ENCODE measurements around the gene A3GALT2.

A3GALT2 gene

GRCh38 chr1:33353531-33353930 lies 32.6 kb upstream of the A3GALT2 start:
- no peak overlapping the region for H3K4me3 ChIP-seq (ENCODE audit: low read depth, low read length)
- no peak for DNase-seq (ENCODE audit: low read depth)
- no peak for TF ChIP-seq CTCF (IDR thresholded peaks at IDR 0.05; ENCODE audit: control insufficient read depth, extremely low read depth, insufficient read depth)

DNA sequence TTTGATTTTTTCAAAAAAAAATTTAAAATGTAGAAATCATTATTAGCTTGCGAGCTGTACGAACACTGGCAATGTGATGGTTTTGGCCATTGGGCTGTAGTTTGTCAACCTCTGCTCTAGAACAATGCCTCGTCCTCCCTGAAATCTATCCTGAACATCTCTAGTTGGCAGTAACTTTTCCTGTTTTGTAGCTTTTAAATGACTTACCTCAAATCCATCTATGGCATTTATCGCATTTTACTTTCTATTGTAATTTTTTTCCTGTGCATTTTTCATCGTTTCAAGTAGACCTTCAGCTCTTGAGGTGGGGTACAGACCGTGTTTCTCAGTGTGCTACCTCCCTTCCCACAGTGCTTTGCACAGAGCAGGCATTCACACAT lies 30.4 kb upstream of the A3GALT2 start:
- DNase-seq (ENCODE audit: low read depth): no peak
- no peak overlapping the region for H3K4me3 ChIP-seq (ENCODE audit: low read depth, low read length)
- TF ChIP-seq CTCF (IDR thresholded peaks at IDR 0.05; ENCODE audit: control insufficient read depth, extremely low read depth, insufficient read depth): no peak

DNA sequence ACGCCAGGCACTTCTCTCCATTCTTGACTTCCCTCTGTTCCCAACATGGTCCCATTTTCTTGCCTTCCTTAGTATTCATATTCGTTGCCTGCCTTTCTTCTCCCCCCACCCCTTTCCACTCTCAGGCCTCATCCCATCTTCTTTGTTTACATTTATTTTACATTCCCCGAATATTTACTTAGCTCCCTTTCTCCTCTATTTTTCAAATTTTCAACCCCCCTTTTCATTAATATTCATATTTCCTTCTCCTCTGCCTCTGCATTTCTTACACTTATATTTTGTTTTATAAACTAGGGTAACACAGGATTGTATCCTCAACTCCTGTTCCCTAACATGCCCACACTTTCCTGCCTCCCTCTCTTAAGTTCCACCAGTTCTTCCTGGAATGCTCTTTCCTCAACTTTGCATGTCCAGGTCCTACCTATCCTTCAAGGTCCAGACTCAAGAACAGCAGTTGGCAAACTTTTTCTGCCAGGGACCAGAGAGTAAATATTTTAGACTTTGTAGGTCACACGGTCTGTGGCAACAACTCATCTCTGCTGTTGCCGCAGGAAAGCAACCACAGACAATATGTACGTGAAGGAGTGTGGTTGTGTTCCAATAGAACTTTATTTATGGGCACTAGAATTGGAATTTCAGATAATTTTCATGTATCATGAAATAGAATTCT lies 29.8 kb upstream of the A3GALT2 start:
- H3K4me3 ChIP-seq (ENCODE audit: low read depth, low read length): peak overlapping the region; percentile 62
- no peak for DNase-seq (ENCODE audit: low read depth)
- no peak for TF ChIP-seq CTCF (IDR thresholded peaks at IDR 0.05; ENCODE audit: control insufficient read depth, extremely low read depth, insufficient read depth)

DNA sequence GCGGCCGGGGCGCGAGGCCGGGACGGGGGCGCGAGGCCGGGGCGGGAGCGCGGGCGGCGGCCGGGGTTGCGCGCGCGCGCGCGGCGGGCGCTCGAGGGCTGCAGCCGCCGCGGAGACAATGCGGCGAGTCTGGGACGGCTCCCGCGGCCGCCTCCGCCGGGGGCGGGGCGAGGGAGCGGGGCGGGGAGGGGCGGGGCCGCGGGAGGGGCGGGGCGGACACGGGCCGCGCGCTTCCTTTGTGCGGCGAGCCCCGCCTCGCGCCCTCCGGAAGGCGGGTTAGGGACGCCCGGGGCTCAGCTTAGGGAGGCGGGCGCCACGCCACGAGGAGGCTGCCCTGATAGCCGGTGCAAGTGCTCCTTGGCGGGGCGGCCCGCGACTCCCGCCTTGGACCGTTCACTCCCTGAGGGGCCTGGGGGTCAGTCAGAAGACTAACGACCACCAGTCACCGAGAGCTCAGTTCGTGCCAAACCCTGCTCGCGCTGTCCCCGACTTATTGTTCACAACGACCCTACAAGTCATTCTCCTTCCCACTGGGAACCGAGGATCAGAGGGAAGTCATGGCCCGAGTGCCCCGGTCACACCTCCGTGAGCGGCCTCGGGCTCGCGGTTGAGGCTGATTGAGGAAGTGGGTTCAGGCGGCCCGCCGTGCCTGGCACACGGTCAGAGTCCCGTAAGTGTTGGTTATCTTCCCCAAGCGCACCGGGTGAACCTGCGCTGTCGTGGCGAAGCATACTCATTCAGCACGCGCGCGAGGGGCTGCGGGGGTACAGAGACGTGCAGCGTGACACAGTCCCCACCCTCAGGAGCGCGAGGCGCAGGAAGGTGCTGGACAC lies 29.1 kb upstream of the A3GALT2 start:
- 0 out of 2 replicates have a peak, but pooled peaks have one; percentile 13 for TF ChIP-seq CTCF (IDR thresholded peaks at IDR 0.05; ENCODE audit: control insufficient read depth, extremely low read depth, insufficient read depth)
- H3K4me3 ChIP-seq (ENCODE audit: low read depth, low read length): peak overlapping the region; percentile 62
- DNase-seq (ENCODE audit: low read depth): peak; percentile 40

DNA sequence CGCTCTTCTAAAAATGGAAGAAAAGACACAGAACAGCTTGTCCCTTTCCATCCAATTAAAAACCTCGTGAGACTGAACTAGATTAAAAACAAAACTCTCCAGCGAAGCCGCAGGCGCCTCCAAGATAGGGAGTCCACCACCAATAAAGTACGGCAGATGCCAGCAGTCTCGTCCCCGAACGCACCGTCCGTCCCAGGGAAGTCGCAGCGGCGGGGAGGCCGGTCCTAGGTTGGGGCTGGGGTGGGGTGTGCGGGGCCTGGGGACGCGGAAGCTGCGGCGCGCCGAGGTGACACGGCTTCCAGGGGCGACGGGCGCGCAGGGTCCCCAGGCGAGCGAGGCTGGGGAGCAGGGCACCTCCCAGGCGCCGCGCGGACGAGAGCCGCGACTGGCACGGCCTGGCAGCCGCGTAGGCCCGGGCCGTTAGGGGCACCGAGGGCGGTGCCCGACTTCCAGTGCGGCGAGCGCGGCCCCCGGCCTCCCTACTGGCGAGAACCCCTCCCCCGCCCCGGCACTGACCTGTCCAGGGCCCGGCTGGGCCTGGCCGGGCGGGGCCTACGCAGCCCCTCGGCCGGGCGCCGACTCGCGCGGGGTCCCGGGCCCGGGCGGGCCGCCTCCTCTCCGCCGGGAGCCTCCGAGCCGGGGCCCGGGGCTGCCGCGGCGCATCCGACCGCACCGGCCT lies 28.3 kb upstream of the A3GALT2 start:
- no peak for DNase-seq (ENCODE audit: low read depth)
- no peak for TF ChIP-seq CTCF (IDR thresholded peaks at IDR 0.05; ENCODE audit: control insufficient read depth, extremely low read depth, insufficient read depth)
- peak overlapping the region; percentile 66 for H3K4me3 ChIP-seq (ENCODE audit: low read depth, low read length)

DNA sequence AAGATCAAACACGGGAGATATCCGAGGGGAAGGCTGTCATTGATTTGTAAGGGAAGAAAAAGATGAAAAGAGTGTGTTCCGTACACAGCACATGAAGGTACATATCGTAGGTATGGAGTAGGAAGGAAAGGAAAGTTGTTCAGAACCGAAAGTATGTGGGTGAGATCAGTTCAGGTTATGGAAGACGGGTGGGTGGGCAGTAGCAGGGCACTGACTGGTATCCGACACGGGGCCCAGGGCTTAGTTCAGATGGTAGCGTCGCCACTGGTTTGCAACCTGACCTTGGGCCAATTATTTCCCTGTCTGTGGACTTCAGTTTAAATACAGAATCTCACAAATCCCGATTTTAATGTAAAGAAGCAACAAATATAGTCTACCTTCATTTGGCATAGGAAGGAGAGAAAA lies 27.8 kb upstream of the A3GALT2 start:
- no peak for TF ChIP-seq CTCF (IDR thresholded peaks at IDR 0.05; ENCODE audit: control insufficient read depth, extremely low read depth, insufficient read depth)
- no peak for DNase-seq (ENCODE audit: low read depth)
- H3K4me3 ChIP-seq (ENCODE audit: low read depth, low read length): peak overlapping the region; percentile 66

Measured in LNCaP clone FGC (cell line).